ENCODE results near the gene SLC26A11.
A peak's percentile ranks its signal among the peaks of the same experiment; 100 is the strongest.
"Not testable (repeated sequence)": the region's sequence is repeated elsewhere in the genome, so short reads cannot be mapped to it uniquely, and the experiment has no call there.

SLC26A11 gene

GRCh38 chr17:80246266-80246681 lies 26.0 kb downstream of the SLC26A11 start:
- DNase-seq = no peak

GRCh38 chr17:80246726-80247125 lies 26.5 kb downstream of the SLC26A11 start:
- DNase-seq = no peak

DNA sequence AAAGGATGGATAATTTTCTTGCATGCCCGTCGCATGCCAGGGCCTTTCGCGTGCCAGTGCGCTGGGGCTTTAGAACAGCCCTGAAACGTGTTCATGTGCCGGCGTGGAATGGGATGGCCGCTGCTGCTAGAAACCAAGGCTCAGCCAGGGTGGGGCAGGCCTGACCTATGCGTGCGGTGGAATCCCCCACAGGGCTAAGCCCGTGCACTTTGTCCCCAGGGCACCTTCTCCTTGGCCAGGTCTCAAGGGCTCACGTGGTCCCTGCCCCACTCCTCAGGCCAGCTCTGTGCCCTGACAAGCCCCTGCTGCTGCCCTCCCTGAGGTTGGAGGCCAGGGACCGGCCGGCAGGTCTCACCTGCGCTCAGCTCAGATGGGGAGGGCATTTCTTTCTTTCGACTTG lies 27.3 kb downstream of the SLC26A11 start:
- no peak for DNase-seq

DNA sequence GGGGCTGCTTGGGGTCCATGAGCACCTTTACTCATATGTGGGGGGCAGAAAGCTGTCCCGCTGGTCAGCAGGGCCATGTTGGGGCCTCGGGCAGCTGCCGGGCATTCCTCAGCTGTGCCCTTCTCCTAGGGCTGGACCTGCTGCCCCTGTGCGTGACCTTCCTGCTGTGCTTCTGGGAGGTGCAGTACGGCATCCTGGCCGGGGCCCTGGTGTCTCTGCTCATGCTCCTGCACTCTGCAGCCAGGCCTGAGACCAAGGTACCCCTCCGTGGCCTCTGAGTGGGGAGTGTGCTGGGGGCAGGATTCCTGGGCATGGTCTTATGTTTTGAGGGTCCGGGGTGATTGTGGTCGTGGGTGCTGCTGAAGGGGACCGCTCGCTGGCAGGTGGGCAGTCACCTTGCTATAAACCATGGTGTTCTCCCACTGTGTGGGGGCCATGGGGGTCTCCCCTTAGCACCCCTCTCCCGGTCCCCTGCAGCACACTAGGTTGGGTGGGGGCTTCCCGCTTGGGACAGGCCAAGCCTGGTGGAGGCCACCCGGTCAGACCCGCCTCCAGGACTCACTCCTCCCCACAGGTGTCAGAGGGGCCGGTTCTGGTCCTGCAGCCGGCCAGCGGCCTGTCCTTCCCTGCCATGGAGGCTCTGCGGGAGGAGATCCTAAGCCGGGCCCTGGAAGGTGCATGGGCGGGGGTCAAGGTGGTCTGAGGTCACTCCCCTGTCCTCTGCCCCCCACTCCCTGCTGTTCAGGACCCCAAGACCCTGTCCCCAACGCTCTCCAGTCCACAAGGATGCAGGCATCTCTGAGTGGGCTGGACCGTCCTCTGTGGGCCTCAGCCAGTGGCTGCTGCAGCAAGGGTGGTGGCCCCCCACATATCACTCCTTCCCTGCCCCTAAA lies 28.0 kb downstream of the SLC26A11 start:
- no peak for DNase-seq

- DNase-seq = no peak
These were observed 28.9 kb downstream of the SLC26A11 start for GRCh38 chr17:80248894-80249710.

- no peak for DNase-seq
These were observed 31.7 kb downstream of the SLC26A11 start for GRCh38 chr17:80251966-80252365.

- DNase-seq = no peak
These were observed 32.6 kb downstream of the SLC26A11 start for GRCh38 chr17:80252871-80253270.

DNA sequence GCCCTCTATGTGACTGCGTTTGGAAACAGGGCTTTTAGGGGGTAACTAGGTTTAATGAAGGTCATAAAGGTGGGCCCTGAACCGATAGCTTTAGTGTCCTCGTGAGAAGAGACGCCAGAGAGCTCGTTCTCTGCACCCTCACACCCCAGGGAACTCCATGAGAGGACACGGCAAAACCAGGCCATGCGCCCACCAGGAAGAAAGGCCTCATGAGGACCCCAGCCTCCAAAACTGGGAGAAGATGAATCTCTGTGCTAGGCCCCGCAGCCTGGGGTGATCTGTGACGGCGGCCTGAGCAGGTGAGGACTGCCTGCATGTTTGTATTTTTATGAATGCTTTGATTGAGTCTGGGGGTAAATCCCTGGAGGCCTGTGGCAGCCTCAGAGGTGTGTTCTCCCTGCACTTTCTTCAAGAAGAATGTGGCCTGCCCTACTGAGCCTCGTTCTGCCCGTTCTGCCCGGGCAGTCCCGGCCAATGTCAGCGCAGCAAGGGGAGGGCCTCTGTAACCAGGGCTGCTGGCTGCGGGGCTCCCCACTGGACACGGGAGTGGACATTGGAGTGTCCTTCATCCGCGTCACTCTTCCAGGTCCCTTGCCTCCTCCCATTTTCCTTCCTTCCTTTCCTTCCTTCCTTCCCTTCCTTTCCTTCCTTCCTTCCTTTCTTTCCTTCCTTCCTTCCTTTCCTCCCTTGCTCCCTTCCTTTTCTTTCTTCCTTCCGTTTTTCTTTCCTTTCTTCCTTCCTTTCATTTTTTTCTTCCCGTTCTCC lies 33.6 kb downstream of the SLC26A11 start:
- DNase-seq = no peak

GRCh38 chr17:80254396-80255251 lies 34.4 kb downstream of the SLC26A11 start:
- no peak for DNase-seq

GRCh38 chr17:80256034-80256350 lies 35.8 kb downstream of the SLC26A11 start:
- DNase-seq = no peak

- DNase-seq = no peak
These were observed 37.5 kb downstream of the SLC26A11 start for GRCh38 chr17:80257716-80258213.

DNA sequence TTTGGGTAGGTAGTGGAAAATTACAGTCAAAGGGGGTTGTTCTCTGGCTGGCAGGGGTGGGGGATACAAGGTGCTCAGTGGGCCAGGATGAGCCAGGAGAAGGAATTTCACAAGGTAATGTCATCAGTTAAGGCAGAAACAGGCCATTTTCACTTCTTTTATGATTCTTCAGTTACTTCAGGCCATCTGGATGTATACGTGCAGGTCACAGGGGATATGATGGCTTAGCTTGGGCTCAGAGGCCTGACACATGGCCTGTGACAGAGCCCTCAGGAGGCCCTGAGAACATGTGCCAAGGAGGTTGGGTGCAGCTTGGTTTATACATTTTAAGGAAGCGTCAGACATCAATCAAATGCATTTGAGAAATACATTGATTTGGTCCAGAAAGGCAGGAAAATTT lies 38.1 kb downstream of the SLC26A11 start:
- DNase-seq = not testable (repeated sequence)

GRCh38 chr17:80259457-80260068 lies 39.3 kb downstream of the SLC26A11 start:
- DNase-seq = no peak

- peak; percentile 2 for DNase-seq
These were observed 39.9 kb downstream of the SLC26A11 start for GRCh38 chr17:80260069-80260535.

DNA sequence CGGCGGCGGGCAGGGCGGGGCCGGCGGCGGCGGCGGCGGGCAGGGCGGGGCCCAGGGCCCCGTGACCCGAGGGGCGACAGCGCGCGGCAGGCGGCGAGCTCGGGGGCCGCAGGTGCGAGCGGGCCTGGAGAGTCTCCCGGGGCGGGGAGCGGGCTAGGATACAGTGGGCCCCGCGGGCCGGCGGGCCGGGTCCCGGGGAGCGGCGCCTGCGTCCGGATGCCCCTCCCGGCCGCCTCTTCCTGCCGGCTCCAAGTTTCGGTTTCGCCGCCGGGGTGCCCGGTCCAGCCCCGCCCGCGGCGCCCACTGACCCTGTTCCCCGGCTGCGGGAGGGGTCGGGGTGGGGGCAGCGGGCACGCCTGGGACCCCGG lies 40.5 kb downstream of the SLC26A11 start, which contains the start of gene RNF213:
RNF213 (plus strand) TSS at position 62 of the 368 bp plus-strand sequence. CDS start 2,830 bp downstream, outside the sequence.
- DNase-seq = no peak

- DNase-seq = peak; percentile 43
These were observed 41.1 kb downstream of the SLC26A11 start for GRCh38 chr17:80261159-80261894.

DNA sequence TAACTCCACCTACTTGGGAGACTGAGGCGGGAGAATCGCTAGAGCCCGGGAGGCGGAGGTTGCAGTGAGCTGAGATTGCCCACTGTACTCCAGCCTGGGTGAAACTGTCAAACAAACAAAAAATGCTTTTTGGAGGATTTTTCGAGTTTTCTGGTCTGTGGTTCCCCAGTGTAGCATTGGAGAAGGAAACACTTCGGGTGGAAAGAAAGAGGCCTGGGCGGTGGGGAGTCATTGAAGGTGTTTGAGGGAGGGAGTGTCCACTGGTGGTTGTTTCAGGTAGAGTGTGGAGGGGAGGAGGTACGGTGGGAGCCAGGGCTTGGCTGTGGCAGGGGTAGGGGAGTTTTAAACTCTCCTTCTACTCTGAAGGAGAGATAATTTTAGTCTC lies 41.7 kb downstream of the SLC26A11 start:
- DNase-seq = no peak

GRCh38 chr17:80262291-80262690 lies 42.1 kb downstream of the SLC26A11 start:
- DNase-seq = no peak

GRCh38 chr17:80262775-80263244 lies 42.6 kb downstream of the SLC26A11 start:
- no peak for DNase-seq

Measured in NCI-H748 treated with DMSO at 0.1 percent for 48 hours (cell line).